ENCODE results near the gene ATCAY. TPM values are rescaled to one million over a fixed set of nuclear protein-coding genes. Genes with fewer than 3 reads are reported as not detected.
"Not testable (repeated sequence)": the region's sequence is repeated elsewhere in the genome, so short reads cannot be mapped to it uniquely, and the experiment has no call there.

Gene ATCAY
- total and polyA plus RNA-seq, 2 of the 4 experiments (the other 2 are of a cell fraction): 0.31 to 0.36 TPM

DNA sequence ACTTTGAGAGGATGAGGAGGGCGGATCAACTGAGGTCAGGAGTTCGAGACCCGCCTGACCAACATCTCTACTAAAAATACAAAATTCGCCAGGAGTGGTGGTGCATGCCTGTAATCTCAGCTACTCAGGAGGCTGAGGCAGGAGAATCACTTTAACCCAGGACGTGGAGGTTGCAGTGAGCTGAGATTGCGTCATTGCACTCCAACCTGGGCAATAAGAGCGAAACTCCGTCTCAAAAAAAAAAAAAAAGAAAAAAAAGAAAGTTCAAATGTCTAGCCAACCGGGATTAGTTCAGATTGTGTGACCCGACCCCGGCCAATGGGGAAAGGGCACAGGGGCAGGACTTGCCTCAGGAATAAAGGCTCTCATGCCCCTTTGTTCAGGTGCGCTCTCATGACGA, 5.8 kb upstream of the ATCAY start:
- H2BK5ac ChIP-seq (ENCODE audit: low read depth, low read length, poor library complexity, severe bottlenecking); H3K9me3 ChIP-seq (ENCODE audit: control insufficient read depth, insufficient read depth, low read length); H3K4ac ChIP-seq (ENCODE audit: low read depth, low read length); H4K5ac ChIP-seq (ENCODE audit: low read depth, low read length); H3K9me1 ChIP-seq (ENCODE audit: insufficient read depth, low read length); in situ Hi-C loops (cut with MboI; ENCODE audit: low sequenced_read_pairs); H2BK120ac ChIP-seq (ENCODE audit: low read depth, low read length); BruUV-seq (replicated peaks); H3K4me1 ChIP-seq (ENCODE audit: control insufficient read depth, insufficient read depth, low read length); H3K4me3 ChIP-seq (ENCODE audit: insufficient read depth, low read depth, low read length); CTCF ChIA-PET; H4K8ac ChIP-seq (ENCODE audit: low read depth in 2 of 2, low read length in 2 of 2); H2BK20ac ChIP-seq (ENCODE audit: low read depth, low read length); DNase-seq; H2AK5ac ChIP-seq (ENCODE audit: low read depth, low read length); intact Hi-C loops (cut with micrococcal nuclease); H3K27me3 ChIP-seq (ENCODE audit: control insufficient read depth, insufficient read depth, low read length); H3K18ac ChIP-seq (ENCODE audit: low read depth, low read length); H4K20me1 ChIP-seq (ENCODE audit: insufficient read depth, low read length); H3K14ac ChIP-seq (replicated peaks; ENCODE audit: low read depth, low read length); H3K23ac ChIP-seq (ENCODE audit: low read depth, low read length); dilution Hi-C loops (cut with HindIII; ENCODE audit: low sequenced_read_pairs, unreplicated experiment); H3K36me3 ChIP-seq (ENCODE audit: control insufficient read depth, insufficient read depth, low read length); H3K4me2 ChIP-seq (ENCODE audit: low read depth, low read length); H2AFZ ChIP-seq (replicated peaks; ENCODE audit: low read length, poor library complexity); H2BK15ac ChIP-seq (ENCODE audit: low read depth, low read length); H3K56ac ChIP-seq (ENCODE audit: extremely low read depth, insufficient read depth, low read length); H3K27ac ChIP-seq (ENCODE audit: insufficient read depth, low read length); H4K91ac ChIP-seq (ENCODE audit: insufficient read depth, low read depth, low read length); ATAC-seq (ENCODE audit: low read depth); H3K9ac ChIP-seq (ENCODE audit: low read depth, low read length); H3K79me1 ChIP-seq (ENCODE audit: low read depth in 1 of 2, low read length in 2 of 2); H2AK9ac ChIP-seq (replicated peaks; ENCODE audit: low read depth, low read length, poor library complexity): not testable (repeated sequence)
- 52% methylated on average over 5 of the region's 13 CpGs; no CpG with 5 or more reads in 1 of the 2 experiments for WGBS, 2 experiments (ENCODE audit: extremely low coverage in 2 of 2, insufficient read length in 1 of 2)
- POLR2A ChIA-PET (ENCODE audit: unreplicated experiment): interaction anchor here (0.6 kb wide), 1 partner anchor 8 kb away, joined by 6 read pairs; no protein-coding TSS in a partner anchor
